NCI-H2107 treated with DMSO at 0.1 percent for 48 hours (cell line): ENCODE measurements around the gene HNRNPLL.
A peak's percentile ranks its signal among the peaks of the same experiment; 100 is the strongest.
"Not testable (repeated sequence)": the region's sequence is repeated elsewhere in the genome, so short reads cannot be mapped to it uniquely, and the experiment has no call there.

Experiments
- DNase-seq: peaks from one replicate; lab custom pipeline; 2025; ENCODE audit not compliant: unreplicated experiment; lab: John Stamatoyannopoulos, UW

HNRNPLL gene

GRCh38 chr2:38557217-38557616, 45.5 kb downstream of the HNRNPLL start:
- no peak for DNase-seq

DNA sequence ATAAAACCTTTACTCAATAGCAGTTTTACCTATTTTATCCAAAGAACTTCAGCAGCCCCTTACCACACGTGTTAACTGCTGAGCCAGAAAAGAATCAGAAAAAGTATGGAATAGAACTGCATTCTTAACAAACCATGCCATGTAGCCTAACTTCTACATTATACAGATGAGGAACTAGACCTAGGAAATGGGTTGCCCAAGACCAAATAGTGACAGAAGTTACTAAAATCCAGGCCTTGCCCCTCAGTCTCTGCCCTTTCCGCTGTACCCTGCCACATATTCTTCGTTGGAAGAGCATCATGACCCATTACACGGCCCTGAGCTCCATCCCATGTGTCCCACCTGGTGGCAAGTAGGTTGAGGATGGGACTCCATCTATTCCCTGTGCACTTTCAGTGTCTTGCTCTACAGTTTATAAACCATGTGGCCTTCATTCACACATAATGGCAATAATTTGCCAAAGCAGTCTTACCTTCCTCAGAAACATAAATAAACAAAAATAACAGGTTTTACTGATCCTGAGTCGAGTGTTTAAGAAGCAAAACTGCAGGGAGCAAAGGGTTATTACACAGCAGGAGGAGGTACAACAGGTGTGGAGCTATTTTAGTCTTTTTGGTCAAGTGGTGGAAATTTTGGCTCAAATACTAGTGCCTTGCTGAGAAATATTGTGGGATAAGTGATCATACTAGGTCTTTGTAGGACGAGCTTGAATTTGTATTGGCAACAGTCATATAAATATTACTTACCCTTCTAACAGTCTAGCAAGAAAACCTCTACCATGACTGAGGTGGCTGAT, 46.5 kb downstream of the HNRNPLL start:
- no peak for DNase-seq

DNA sequence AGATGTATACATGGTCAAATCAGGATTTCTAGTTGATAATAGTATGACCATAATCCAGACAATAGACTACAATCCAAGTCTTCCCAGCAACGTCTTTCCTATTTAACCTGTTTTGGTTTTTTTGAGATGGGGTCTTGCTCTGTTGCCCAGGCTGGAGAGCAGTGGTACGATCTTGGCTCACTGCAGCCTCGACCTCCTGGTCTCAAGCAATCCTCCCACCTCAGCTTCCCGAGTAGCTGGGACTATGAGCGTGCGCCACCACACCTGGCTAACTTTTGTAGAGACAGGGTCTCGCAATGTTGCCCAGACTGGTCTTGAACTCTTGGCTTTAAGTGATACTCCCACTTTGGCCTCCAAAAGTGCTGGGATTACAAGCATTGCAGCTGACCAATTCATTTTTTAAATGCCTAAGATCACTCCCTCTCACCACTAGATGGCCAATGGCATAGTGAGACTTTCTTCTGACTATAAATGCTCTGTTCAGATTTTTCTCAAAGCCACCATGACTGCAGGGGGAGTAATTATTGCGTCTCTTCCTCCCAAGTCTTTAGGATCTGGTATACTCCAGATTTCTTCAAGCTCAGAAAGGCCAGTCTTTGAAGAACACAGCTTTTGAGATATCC, 47.6 kb downstream of the HNRNPLL start:
- no peak for DNase-seq

- DNase-seq: no peak
Observed at GRCh38 chr2:38553554-38553953, 49.2 kb downstream of the HNRNPLL start.

GRCh38 chr2:38552259-38552658, 50.5 kb downstream of the HNRNPLL start:
- no peak for DNase-seq

DNA sequence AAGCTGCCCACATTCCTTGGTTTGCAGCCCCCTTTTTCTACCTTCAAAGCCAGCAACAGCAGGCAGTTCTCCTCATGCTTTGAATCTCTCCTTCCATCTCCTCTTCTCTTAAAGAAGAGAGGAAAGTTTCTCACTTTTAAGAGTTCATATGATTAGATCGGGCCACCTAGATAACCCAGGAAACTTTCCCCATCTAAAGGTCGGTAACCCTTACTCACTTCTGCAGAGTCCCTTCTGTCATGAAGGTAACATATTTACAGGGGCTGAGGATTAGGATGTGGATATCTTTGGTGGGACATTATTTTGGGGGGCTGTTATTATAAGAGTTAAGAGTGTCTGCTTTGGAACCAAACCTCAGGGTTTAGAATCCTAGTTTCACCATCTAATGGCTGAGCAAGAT, 51.0 kb downstream of the HNRNPLL start:
- no peak for DNase-seq

DNA sequence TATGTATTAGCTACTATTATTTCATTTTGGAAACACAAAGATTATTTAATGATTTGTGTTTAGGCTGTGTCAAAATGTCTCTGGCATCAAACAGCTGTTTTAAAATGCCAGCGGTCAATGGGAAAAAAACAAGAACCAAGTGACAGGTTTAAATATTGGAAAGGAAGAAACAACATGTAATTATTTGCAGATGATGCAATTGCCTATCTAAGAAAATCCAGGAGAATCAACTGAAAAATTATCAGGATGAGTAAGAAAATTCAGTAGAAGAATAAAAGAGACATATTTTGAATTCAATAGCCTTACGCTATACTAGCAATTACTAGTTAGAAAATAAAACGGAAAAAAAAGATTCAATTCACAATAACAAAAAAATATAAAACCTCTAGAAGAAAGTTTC, 51.6 kb downstream of the HNRNPLL start:
- no peak for DNase-seq

DNA sequence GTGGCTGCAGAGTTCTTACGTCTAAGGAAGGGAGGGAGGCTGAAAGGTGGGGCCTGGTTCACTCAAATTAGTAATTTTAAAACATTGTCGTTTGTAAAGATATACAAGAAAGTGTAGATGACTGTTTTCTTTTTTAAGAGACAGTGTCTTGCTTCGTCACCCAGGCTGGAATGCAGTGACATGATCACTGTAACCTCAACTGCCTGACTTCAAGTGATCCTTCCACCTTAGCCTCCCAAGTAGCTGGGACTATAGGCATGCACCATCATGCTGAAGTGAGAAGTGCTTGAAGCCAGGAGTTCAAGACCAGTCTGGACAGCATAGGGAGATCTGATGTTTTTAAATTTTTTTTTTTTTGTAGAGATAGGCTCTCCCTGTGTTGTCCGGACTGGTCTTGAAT, 52.9 kb downstream of the HNRNPLL start:
- no peak for DNase-seq

DNA sequence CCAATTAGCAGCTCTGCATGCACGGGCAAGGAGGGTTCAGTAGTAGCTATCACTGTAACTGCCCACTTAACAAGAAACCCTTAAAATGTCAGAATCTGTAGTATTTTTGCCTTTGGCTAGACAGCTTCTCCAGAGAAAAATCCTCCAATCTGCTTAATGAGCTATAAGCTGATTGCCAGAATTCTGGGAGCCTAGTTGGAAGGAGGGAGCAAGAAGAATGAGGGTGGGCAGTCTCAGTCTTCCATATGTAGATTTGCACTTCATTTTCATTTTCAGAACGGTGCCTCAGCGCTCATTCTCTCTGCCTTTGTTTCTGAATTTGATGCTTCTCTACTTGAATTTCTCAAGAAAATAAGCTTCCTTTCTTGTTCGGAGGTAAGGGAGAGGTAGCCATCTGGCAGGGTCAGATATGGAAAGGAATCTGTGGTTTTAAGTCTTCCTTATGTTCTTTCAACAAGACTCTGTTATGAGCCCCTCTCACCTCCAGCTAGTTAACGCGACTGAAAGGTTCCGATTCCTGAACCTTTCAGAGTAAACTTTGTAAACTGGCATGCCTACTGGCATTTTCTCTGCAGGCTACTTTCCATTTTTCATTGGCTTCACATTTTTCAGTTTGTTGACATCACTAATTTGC, 53.5 kb downstream of the HNRNPLL start:
- DNase-seq: no peak

GRCh38 chr2:38547791-38548190, 54.9 kb downstream of the HNRNPLL start:
- no peak for DNase-seq

GRCh38 chr2:38546585-38546984, 56.1 kb downstream of the HNRNPLL start:
- DNase-seq: no peak

DNA sequence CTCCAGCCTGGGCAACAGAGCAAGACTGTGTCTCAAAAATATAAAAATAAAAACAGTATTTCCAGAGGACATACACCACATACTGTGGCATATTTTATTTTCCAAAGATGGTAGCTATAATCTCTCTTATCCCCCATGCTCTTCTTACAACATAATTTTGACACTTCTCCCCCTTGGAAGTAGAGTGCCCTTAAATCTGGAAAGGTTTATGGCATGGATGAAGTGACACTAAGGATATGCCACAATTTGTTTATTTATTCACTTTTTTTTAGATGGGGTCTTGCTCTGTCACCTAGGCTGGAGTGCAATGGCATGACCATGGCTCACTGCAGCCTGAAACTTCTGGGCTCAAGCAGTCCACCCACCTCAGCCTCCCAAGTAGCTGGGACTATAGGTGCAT, 56.7 kb downstream of the HNRNPLL start:
- DNase-seq: no peak

- not testable (repeated sequence) for DNase-seq
Observed at GRCh38 chr2:38542248-38542631, 60.5 kb downstream of the HNRNPLL start.

DNA sequence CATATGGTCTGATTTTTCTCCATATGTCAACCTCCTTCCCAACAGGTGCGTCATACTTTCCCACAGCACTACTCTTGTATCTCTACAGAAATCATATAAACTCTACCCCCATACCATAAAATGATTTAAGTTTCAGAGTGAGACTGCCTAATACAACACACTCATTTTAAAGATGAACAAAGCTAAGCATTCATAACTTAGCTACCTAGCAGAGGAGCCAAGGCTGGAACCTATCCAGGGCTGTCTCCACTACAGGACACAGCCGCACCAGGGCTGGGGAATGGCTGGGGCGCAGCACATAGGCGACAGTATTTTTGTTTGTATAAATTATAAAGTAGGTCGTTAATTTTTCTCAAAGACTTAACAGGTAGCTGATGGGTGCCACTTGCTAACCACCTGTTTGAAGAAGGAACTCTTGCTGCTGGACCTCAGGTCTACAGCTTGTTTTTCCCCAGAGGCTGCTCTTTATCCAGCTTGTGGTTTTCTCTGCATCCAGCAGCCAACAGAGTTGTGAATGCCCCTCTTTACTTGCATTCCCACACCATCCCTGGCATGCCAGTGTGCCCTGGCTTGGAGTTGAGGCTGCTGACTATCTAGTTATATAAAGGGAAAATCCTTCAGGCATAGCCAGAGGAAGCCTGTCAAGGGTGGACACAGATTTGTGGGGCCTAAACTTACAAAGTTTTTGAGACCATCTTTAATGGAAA, 62.0 kb downstream of the HNRNPLL start:
- DNase-seq: no peak

DNA sequence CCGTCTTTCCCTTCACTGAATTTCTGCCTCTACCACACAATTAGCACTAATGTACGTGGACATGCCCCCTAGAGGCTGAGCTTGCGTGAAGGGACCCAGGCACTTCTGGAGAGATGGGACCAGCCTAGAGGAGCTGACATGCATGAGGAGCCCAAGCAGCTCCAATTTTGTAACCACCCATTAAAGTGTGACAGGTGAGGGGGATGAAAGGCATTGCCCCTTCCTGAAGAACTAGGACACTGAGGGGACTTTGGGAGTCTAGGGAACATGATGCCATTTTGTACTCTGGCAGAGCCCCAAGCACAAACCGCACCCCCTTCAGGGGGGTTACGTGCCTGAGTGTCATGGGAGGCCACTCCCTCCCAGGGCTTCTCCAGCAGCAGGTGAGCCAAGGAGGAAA, 63.6 kb downstream of the HNRNPLL start:
- no peak for DNase-seq

DNA sequence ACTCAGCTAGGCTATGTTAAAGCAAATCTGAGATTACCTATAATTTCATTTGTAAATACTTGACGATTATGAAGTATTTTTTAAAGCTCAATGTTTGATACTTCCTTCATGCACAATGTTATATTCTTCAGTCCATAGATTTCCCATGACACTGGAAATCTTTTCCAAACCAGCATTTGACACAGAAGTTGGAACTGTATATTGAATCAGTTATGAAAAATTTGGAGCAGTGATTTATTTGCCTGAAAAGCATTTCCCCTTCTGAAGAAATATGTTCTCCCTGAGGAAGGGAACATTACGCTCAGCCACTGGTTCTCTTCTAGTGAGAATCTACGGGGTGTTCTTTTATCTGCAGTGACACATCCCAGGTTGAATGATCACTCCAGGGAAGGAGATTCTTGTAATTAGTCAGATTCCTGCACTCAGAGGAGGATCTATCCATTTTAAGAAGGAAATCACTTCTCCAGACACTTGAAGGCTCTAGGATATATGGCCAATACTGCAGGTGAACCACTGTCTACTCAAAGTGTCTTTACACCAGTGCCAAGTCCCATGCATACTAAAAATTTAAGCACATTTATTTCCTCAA, 64.7 kb downstream of the HNRNPLL start:
- DNase-seq: no peak

DNA sequence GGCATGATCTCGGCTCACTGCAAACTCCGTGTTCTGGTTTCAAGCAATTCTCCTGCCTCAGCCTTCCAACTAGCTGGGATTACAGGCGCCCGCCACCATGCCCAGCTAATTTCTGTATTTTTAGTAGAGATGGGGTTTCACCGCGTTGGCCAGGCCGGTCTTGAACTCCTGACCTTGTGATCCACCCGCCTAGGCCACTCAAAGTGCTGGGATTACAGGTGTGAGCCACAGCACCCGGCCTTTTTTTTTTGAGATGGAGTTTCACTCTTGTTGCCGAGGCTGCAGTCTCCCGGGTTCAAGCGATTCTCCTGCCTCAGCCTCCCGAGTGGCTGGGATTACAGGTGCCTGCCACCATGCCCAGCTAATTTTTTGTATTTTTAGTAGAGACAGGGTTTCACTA, 65.4 kb downstream of the HNRNPLL start:
- DNase-seq: not testable (repeated sequence)

GRCh38 chr2:38535744-38536506, 66.8 kb downstream of the HNRNPLL start:
- peak; percentile 20 for DNase-seq

GRCh38 chr2:38535404-38535743, 67.4 kb downstream of the HNRNPLL start:
- no peak for DNase-seq

DNA sequence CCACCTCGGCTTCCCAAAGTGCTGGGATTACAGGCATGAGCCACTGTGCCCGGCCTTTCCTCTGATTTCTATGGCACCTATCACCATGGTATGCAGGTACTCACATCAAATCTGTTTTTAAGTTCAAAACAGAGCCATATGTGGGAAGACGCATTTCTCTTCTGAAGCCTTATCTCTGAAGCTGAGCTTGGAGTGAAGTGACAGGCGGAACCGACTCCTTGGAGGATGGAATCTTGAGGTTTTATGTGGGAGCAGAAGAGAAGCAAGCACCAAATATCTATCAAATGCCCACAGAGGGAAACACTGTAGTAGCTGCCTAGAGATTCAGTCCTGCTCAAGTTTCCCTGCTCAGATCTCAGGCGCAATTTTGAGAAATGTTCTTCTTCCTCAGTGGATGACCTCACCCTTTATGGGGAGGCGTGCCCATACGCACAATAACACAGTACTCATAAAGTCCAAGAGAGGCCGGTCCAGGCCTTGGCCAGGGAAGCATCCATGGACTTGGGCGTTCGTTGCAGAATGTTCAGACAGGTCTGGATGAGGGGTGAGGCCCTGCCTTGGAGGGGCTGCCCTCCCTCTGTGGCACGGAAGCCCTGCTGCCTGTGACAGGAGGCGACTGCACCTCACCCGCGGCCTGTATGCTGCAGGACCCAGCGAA, 67.9 kb downstream of the HNRNPLL start:
- no peak for DNase-seq
